Gastrocnemius medialis (tissue), 4 donors: Measurements from ENCODE around the gene ECE1.

ENCODE experiments used
- CTCF ChIP-seq, 5 experiments: fragments of 450-650 bp in 3 of 5; fragments of 200-600 bp in 2 of 5; sonication (generic) in 2 of 5; IDR thresholded peaks in 4 of 5; conservative IDR thresholded peaks in 1 of 5; 1 replicate in 4 of 5; 2 replicates in 1 of 5; pipeline ENCODE4 v1.5.1; 2016 to 2019; ENCODE audit warnings: antibody characterized with exemption in 5 of 5, mild to moderate bottlenecking in 3 of 5, moderate library complexity in 3 of 5
- POLR2A ChIP-seq, 2 donors: fragments of 450-650 bp; IDR thresholded peaks; one replicate each; pipeline ENCODE4 v1.6.1; 2017; ENCODE audit warnings: antibody characterized with exemption in 2 of 2, mild to moderate bottlenecking in 2 of 2, moderate library complexity in 2 of 2

- TF ChIP-seq POLR2A (IDR thresholded peaks at IDR 0.05) (no peak), CTCF (IDR thresholded peaks at IDR 0.05 in 4 of 5, conservative IDR thresholded peaks at IDR 0.05 in 1 of 5) (no peak)
Measured at GRCh38 chr1:21262293-21263051, 27.8 kb downstream of the ECE1 start.
